HepG2 (cell line): ENCODE results near the gene FABP2. TPM values are rescaled to one million over a fixed set of nuclear protein-coding genes. Genes with fewer than 3 reads are reported as not detected.

ENCODE experiments used
- JUNB ChIP-seq: sonication (generic); formaldehyde crosslinking; IDR thresholded peaks from 2 replicates; pipeline ENCODE4 v1.8.0; 2022; ENCODE audit warnings: missing genetic modification reagents, mild to moderate bottlenecking, borderline replicate concordance
- SUZ12 ChIP-seq: fragments of 150-350 bp; IDR thresholded peaks from 2 replicates; pipeline ENCODE4 v1.6.1; 2014; ENCODE audit warnings: low read depth, low read length
- ZMAT3 ChIP-seq: sonication (generic); formaldehyde crosslinking; conservative IDR thresholded peaks from 2 replicates; pipeline ENCODE4 v1.7.0; 2021; ENCODE audit warnings: missing genetic modification reagents
- polyA plus RNA-seq, 8 experiments: library from polyadenylated mRNA; depleted of rRNA in 3 of 8; stranded (reverse) in 7 of 8; unstranded in 1 of 8; fragments of >200 nt; fragmentation: Illumina TruSeq in 4 of 8; extraction: Trizol in 4 of 8; gene quantifications; 2 replicates each; pipeline versions ENCODE4 v1.2.1 to v1.2.3, GENCODE V29; 2011 to 2016; ENCODE audit warnings: low read depth in 4 of 8, missing spikeins in 1 of 8, mixed read lengths in 1 of 8; ENCODE audit not compliant: insufficient read depth in 1 of 8
- total RNA-seq, 5 experiments: library from RNA; depleted of rRNA; stranded (reverse); fragments of >200 nt; fragmentation: Illumina TruSeq; extraction: Trizol; gene quantifications; 2 replicates each; pipeline ENCODE4 v1.2.3, GENCODE V29; 2016; ENCODE audit warnings: low read depth in 1 of 5
- TF ChIP-seq, protein P1 (sequence below): sonication (generic); formaldehyde crosslinking; IDR thresholded peaks from 2 replicates; pipeline ENCODE4 v1.4.0; 2020; ENCODE audit warnings: missing genetic modification reagents
- TF ChIP-seq, protein P2 (sequence below): IDR thresholded peaks from 2 replicates; pipeline ENCODE4 v1.4.0; 2020; ENCODE audit warnings: mild to moderate bottlenecking, missing genetic modification reagents
- TF ChIP-seq, protein P3 (sequence below): sonication (generic); formaldehyde crosslinking; IDR thresholded peaks from 2 replicates; pipeline ENCODE4 v1.4.0; 2020; ENCODE audit warnings: mild to moderate bottlenecking, missing genetic modification reagents
- TF ChIP-seq, protein P4 (sequence below): sonication (generic); formaldehyde crosslinking; IDR thresholded peaks from 2 replicates; pipeline ENCODE4 v1.5.0; 2020; ENCODE audit warnings: missing genetic modification reagents
- TF ChIP-seq, protein P5 (sequence below): sonication (generic); formaldehyde crosslinking; IDR thresholded peaks from 2 replicates; pipeline ENCODE4 v1.5.1; 2020; ENCODE audit warnings: missing genetic modification reagents, mild to moderate bottlenecking, borderline replicate concordance
- TF ChIP-seq, protein P6 (sequence below): sonication (generic); formaldehyde crosslinking; IDR thresholded peaks from 2 replicates; pipeline ENCODE4; 2020; ENCODE audit warnings: missing genetic modification reagents, mild to moderate bottlenecking, borderline replicate concordance

FABP2 gene
- total and polyA plus RNA-seq, 2 of the 13 experiments (the other 11 are each of a cell fraction or from before 2014, with no cell fraction given): 0.78 to 1.2 TPM

DNA sequence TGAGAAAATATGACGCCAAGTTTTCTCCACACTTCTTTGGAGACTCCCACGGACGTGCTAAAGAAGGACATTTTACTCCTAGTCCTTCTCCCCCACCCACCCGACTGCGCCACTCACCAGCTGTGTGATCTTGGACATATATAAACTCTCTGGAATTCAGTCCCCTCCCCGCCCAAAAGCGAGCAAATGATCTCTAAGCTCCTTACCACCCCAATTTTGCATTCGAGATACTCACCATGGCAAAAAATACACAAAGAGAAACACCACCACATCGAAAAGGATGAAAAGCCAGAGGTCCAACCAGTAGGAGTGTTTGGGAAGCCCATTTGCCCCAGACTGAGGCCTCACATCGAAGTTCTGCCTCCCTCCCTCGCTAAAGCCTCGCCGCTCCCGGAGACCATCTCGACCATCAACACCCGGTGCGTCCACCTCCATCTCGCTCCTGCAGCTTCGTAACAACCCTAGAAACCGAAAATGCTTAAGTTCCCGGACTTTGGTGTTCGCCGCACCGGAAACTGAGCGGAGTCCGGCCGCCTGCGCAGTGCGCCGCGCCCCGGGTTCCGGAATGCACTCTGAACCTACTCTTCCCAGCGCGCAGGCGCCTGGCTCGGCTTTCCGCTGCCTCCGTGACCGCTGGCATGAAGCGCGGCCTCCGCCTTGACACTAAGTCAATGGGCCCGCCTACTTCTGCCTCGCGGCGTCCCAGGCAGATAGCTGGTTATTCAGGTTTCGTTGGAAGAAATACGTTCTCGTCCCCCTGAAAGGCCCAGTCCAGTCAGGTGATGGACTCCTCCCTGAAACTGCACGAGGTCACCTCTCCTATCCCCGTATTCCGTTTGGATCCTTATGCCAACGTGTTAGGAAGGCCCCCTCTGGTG lies 21.6 kb downstream of the FABP2 start (continued):
- TF ChIP-seq, protein P1, sequence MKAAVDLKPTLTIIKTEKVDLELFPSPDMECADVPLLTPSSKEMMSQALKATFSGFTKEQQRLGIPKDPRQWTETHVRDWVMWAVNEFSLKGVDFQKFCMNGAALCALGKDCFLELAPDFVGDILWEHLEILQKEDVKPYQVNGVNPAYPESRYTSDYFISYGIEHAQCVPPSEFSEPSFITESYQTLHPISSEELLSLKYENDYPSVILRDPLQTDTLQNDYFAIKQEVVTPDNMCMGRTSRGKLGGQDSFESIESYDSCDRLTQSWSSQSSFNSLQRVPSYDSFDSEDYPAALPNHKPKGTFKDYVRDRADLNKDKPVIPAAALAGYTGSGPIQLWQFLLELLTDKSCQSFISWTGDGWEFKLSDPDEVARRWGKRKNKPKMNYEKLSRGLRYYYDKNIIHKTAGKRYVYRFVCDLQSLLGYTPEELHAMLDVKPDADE (CRISPR knock-in tag): no peak
- TF ChIP-seq SUZ12: no peak
- TF ChIP-seq, protein P2, sequence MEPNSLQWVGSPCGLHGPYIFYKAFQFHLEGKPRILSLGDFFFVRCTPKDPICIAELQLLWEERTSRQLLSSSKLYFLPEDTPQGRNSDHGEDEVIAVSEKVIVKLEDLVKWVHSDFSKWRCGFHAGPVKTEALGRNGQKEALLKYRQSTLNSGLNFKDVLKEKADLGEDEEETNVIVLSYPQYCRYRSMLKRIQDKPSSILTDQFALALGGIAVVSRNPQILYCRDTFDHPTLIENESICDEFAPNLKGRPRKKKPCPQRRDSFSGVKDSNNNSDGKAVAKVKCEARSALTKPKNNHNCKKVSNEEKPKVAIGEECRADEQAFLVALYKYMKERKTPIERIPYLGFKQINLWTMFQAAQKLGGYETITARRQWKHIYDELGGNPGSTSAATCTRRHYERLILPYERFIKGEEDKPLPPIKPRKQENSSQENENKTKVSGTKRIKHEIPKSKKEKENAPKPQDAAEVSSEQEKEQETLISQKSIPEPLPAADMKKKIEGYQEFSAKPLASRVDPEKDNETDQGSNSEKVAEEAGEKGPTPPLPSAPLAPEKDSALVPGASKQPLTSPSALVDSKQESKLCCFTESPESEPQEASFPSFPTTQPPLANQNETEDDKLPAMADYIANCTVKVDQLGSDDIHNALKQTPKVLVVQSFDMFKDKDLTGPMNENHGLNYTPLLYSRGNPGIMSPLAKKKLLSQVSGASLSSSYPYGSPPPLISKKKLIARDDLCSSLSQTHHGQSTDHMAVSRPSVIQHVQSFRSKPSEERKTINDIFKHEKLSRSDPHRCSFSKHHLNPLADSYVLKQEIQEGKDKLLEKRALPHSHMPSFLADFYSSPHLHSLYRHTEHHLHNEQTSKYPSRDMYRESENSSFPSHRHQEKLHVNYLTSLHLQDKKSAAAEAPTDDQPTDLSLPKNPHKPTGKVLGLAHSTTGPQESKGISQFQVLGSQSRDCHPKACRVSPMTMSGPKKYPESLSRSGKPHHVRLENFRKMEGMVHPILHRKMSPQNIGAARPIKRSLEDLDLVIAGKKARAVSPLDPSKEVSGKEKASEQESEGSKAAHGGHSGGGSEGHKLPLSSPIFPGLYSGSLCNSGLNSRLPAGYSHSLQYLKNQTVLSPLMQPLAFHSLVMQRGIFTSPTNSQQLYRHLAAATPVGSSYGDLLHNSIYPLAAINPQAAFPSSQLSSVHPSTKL: peak; percentile 67
- TF ChIP-seq, protein P3, sequence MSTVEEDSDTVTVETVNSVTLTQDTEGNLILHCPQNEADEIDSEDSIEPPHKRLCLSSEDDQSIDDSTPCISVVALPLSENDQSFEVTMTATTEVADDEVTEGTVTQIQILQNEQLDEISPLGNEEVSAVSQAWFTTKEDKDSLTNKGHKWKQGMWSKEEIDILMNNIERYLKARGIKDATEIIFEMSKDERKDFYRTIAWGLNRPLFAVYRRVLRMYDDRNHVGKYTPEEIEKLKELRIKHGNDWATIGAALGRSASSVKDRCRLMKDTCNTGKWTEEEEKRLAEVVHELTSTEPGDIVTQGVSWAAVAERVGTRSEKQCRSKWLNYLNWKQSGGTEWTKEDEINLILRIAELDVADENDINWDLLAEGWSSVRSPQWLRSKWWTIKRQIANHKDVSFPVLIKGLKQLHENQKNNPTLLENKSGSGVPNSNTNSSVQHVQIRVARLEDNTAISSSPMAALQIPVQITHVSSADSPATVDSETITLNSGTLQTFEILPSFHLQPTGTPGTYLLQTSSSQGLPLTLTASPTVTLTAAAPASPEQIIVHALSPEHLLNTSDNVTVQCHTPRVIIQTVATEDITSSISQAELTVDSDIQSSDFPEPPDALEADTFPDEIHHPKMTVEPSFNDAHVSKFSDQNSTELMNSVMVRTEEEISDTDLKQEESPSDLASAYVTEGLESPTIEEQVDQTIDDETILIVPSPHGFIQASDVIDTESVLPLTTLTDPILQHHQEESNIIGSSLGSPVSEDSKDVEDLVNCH (CRISPR knock-in tag): 0 out of 2 replicates have a peak, but pooled peaks have one; percentile 37
- TF ChIP-seq ZMAT3 (CRISPR knock-in tag): peak; percentile 98
- TF ChIP-seq, protein P4, sequence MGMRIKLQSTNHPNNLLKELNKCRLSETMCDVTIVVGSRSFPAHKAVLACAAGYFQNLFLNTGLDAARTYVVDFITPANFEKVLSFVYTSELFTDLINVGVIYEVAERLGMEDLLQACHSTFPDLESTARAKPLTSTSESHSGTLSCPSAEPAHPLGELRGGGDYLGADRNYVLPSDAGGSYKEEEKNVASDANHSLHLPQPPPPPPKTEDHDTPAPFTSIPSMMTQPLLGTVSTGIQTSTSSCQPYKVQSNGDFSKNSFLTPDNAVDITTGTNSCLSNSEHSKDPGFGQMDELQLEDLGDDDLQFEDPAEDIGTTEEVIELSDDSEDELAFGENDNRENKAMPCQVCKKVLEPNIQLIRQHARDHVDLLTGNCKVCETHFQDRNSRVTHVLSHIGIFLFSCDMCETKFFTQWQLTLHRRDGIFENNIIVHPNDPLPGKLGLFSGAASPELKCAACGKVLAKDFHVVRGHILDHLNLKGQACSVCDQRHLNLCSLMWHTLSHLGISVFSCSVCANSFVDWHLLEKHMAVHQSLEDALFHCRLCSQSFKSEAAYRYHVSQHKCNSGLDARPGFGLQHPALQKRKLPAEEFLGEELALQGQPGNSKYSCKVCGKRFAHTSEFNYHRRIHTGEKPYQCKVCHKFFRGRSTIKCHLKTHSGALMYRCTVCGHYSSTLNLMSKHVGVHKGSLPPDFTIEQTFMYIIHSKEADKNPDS (CRISPR knock-in tag): 0 out of 2 replicates have a peak, but pooled peaks have one; percentile 7
- TF ChIP-seq, protein P5, sequence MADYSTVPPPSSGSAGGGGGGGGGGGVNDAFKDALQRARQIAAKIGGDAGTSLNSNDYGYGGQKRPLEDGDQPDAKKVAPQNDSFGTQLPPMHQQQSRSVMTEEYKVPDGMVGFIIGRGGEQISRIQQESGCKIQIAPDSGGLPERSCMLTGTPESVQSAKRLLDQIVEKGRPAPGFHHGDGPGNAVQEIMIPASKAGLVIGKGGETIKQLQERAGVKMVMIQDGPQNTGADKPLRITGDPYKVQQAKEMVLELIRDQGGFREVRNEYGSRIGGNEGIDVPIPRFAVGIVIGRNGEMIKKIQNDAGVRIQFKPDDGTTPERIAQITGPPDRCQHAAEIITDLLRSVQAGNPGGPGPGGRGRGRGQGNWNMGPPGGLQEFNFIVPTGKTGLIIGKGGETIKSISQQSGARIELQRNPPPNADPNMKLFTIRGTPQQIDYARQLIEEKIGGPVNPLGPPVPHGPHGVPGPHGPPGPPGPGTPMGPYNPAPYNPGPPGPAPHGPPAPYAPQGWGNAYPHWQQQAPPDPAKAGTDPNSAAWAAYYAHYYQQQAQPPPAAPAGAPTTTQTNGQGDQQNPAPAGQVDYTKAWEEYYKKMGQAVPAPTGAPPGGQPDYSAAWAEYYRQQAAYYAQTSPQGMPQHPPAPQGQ: peak; percentile 43; the same call in 1 of the 2 replicates
- TF ChIP-seq, protein P6, sequence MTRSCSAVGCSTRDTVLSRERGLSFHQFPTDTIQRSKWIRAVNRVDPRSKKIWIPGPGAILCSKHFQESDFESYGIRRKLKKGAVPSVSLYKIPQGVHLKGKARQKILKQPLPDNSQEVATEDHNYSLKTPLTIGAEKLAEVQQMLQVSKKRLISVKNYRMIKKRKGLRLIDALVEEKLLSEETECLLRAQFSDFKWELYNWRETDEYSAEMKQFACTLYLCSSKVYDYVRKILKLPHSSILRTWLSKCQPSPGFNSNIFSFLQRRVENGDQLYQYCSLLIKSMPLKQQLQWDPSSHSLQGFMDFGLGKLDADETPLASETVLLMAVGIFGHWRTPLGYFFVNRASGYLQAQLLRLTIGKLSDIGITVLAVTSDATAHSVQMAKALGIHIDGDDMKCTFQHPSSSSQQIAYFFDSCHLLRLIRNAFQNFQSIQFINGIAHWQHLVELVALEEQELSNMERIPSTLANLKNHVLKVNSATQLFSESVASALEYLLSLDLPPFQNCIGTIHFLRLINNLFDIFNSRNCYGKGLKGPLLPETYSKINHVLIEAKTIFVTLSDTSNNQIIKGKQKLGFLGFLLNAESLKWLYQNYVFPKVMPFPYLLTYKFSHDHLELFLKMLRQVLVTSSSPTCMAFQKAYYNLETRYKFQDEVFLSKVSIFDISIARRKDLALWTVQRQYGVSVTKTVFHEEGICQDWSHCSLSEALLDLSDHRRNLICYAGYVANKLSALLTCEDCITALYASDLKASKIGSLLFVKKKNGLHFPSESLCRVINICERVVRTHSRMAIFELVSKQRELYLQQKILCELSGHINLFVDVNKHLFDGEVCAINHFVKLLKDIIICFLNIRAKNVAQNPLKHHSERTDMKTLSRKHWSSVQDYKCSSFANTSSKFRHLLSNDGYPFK (CRISPR knock-in tag): peak; percentile 79; the same call in 1 of the 2 replicates
- TF ChIP-seq JUNB (CRISPR knock-in tag): 0 out of 2 replicates have a peak, but pooled peaks have one; percentile 43
